Glutamatergic neuron (in vitro differentiated cells): ENCODE measurements around the gene MSX1. TPM values are rescaled to one million over a fixed set of nuclear protein-coding genes. Genes with fewer than 3 reads are reported as not detected.

ENCODE experiments used
- DNase-seq: peaks from one replicate; pipeline ENCODE4 v3.0.0; 2022
- H3K27ac Mint-ChIP-seq: one replicate; pipeline ENCODE4 v1.8.0; 2020; ENCODE audit warnings: mild to moderate bottlenecking, mixed read lengths, inconsistent platforms; ENCODE audit not compliant: unreplicated experiment
- H3K27me3 Mint-ChIP-seq: one replicate; pipeline ENCODE4 v1.8.0; 2020; ENCODE audit warnings: mild to moderate bottlenecking, moderate library complexity, mixed read lengths, inconsistent platforms; ENCODE audit not compliant: unreplicated experiment
- H3K36me3 Mint-ChIP-seq: one replicate; pipeline ENCODE4 v1.8.0; 2020; ENCODE audit warnings: mild to moderate bottlenecking, mixed read lengths, inconsistent platforms; ENCODE audit not compliant: unreplicated experiment
- H3K4me1 Mint-ChIP-seq: one replicate; pipeline ENCODE4 v1.8.0; 2020; ENCODE audit warnings: mild to moderate bottlenecking, low read depth, mixed read lengths, inconsistent platforms; ENCODE audit not compliant: unreplicated experiment
- H3K4me3 Mint-ChIP-seq: one replicate; pipeline ENCODE4 v1.8.0; 2020; ENCODE audit warnings: mild to moderate bottlenecking, mixed read lengths, inconsistent platforms; ENCODE audit not compliant: unreplicated experiment
- H3K9me3 Mint-ChIP-seq: one replicate; pipeline ENCODE4 v1.8.0; 2020; ENCODE audit warnings: mild to moderate bottlenecking, moderate library complexity, mixed read lengths, inconsistent platforms; ENCODE audit not compliant: unreplicated experiment
- CTCF ChIP-seq: fragments of 200-600 bp; sonication (generic); IDR thresholded peaks from one replicate; pipeline ENCODE4 v1.5.0; 2021; ENCODE audit not compliant: partially characterized antibody, unreplicated experiment
- total RNA-seq: library from RNA; stranded (reverse); fragmentation: NEBNext Ultra II Directional; extraction: Animal tissue kit (Norgen Biotek cat#: 25700); gene quantifications from one replicate; pipeline ENCODE4 v1.2.1, GENCODE V29; 2021; ENCODE audit not compliant: unreplicated experiment

The MSX1 gene
- total RNA-seq, 1 donor from 2014 or later = 0.22 TPM

GRCh38 chr4:4866866-4867374 is 7.5 kb downstream of the MSX1 start:
- Mint-ChIP-seq H3K36me3 (peaks cover 4% of the 10 kb centered on the region), H3K4me1 (peaks cover 8% of the 10 kb centered on the region), H3K9me3 (peaks cover 12% of the 10 kb centered on the region), H3K27ac (no peak overlapping the region), H3K4me3 (peak overlapping the region; percentile 96), H3K27me3 (peaks cover 41% of the 10 kb centered on the region)
- no peak for TF ChIP-seq CTCF
- no peak for DNase-seq

- Mint-ChIP-seq H3K4me3 (no peak overlapping the region), H3K9me3 (peaks cover 12% of the 10 kb centered on the region), H3K27me3 (peaks cover 42% of the 10 kb centered on the region), H3K4me1 (peaks cover 7% of the 10 kb centered on the region), H3K27ac (no peak overlapping the region), H3K36me3 (peaks cover 4% of the 10 kb centered on the region)
- peak; percentile 80 for DNase-seq
- TF ChIP-seq CTCF = no peak
Measured at GRCh38 chr4:4867375-4868039, 8.0 kb downstream of the MSX1 start.

- Mint-ChIP-seq H3K27me3 (peaks cover 41% of the 10 kb centered on the region), H3K9me3 (peaks cover 11% of the 10 kb centered on the region), H3K27ac (no peak overlapping the region), H3K36me3 (peaks cover 4% of the 10 kb centered on the region), H3K4me3 (no peak overlapping the region), H3K4me1 (peaks cover 7% of the 10 kb centered on the region)
- no peak for TF ChIP-seq CTCF
- no peak for DNase-seq
Measured at GRCh38 chr4:4868040-4868757, 8.7 kb downstream of the MSX1 start.

GRCh38 chr4:4868758-4869723 is 9.6 kb downstream of the MSX1 start:
- DNase-seq = no peak
- Mint-ChIP-seq H3K27ac (no peak overlapping the region), H3K4me3 (no peak overlapping the region), H3K36me3 (peaks cover 8% of the 10 kb centered on the region), H3K4me1 (peaks cover 7% of the 10 kb centered on the region), H3K9me3 (peaks cover 7% of the 10 kb centered on the region), H3K27me3 (peaks cover 43% of the 10 kb centered on the region)
- no peak for TF ChIP-seq CTCF
